HL-60 (cell line): ENCODE data around the gene IFT25.
"Not testable (repeated sequence)": the region's sequence is repeated elsewhere in the genome, so short reads cannot be mapped to it uniquely, and the experiment has no call there.

Experiments used
- DNase-seq, 2 experiments: peaks; one replicate each; pipeline ENCODE4 v3.0.0-alpha.2; 2010 to 2020; ENCODE audit warnings: low read depth in 1 of 2, low spot score in 1 of 2
- H3K27ac ChIP-seq: fragments of 250-450 bp; sonication (Bioruptor Pico); replicated peaks from 2 replicates; pipeline ENCODE4 v1.5.1; 2020; ENCODE audit warnings: mild to moderate bottlenecking, moderate library complexity
- H3K27me3 ChIP-seq: fragments of 250-450 bp; sonication (Bioruptor Pico); 2 replicates; pipeline ENCODE4 v1.5.1; 2021; ENCODE audit warnings: mild to moderate bottlenecking, moderate library complexity; ENCODE audit not compliant: insufficient read depth, poor library complexity, severe bottlenecking
- H3K4me3 ChIP-seq: replicated peaks from 2 replicates; pipeline ENCODE4 v1.5.1; 2011; ENCODE audit warnings: mild to moderate bottlenecking, control low read depth, low read length; ENCODE audit not compliant: insufficient read depth
- GABPA ChIP-seq: IDR thresholded peaks from 2 replicates; pipeline ENCODE4 v1.6.1; 2012; ENCODE audit warnings: low read depth
- POLR2AphosphoS5 ChIP-seq: IDR thresholded peaks from 2 replicates; pipeline ENCODE4 v1.6.1; 2012; ENCODE audit warnings: low read depth
- REST ChIP-seq: IDR thresholded peaks from 2 replicates; pipeline ENCODE4 v1.6.1; 2012; ENCODE audit warnings: low read depth; ENCODE audit not compliant: insufficient replicate concordance
- SPI1 ChIP-seq: IDR thresholded peaks from 2 replicates; pipeline ENCODE4 v1.6.1; 2012; ENCODE audit warnings: low read depth, mild to moderate bottlenecking, borderline replicate concordance
- TF ChIP-seq, protein P1 (sequence below): IDR thresholded peaks from one replicate; pipeline ENCODE4 v1.5.1; 2011; ENCODE audit warnings: low read length, control low read depth, inconsistent platforms; ENCODE audit not compliant: insufficient read depth

IFT25 gene

GRCh38 chr1:53971718-53972117 is 26.2 kb upstream of the IFT25 start:
- no peaks in the 10 kb centered on the region for H3K27me3 ChIP-seq
- H3K4me3 ChIP-seq, result no peak overlapping the region
- TF ChIP-seq REST, result no peak
- no peak for TF ChIP-seq POLR2AphosphoS5
- TF ChIP-seq, protein P1, sequence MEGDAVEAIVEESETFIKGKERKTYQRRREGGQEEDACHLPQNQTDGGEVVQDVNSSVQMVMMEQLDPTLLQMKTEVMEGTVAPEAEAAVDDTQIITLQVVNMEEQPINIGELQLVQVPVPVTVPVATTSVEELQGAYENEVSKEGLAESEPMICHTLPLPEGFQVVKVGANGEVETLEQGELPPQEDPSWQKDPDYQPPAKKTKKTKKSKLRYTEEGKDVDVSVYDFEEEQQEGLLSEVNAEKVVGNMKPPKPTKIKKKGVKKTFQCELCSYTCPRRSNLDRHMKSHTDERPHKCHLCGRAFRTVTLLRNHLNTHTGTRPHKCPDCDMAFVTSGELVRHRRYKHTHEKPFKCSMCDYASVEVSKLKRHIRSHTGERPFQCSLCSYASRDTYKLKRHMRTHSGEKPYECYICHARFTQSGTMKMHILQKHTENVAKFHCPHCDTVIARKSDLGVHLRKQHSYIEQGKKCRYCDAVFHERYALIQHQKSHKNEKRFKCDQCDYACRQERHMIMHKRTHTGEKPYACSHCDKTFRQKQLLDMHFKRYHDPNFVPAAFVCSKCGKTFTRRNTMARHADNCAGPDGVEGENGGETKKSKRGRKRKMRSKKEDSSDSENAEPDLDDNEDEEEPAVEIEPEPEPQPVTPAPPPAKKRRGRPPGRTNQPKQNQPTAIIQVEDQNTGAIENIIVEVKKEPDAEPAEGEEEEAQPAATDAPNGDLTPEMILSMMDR, result no peak
- no peak for TF ChIP-seq GABPA
- no peak for TF ChIP-seq SPI1
- no peak overlapping the region for H3K27ac ChIP-seq
- DNase-seq, result no peak

DNA sequence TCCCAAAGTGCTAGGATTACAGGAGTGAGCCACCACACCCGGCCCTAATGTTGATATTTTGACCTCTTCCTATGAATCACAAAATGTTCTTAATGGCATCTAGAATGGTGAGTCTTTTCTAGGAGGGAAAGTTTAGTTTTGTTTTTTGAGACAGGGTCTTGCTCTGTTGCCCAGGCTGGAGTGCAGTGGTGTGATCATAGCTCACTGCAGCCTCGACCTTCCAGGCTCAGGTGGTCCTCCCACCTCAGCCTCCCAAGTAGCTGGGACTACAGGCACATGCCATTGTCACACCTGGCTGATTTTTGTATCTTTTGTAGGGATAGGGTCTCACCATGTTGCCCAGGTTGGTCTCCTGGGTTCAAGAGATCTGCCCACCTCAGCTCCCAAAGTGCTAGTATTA is 23.8 kb upstream of the IFT25 start:
- not testable (repeated sequence) for H3K27me3 ChIP-seq, DNase-seq, H3K27ac ChIP-seq, H3K4me3 ChIP-seq

- Histone ChIP-seq H3K27me3 (no peaks in the 10 kb centered on the region), H3K27ac (no peak overlapping the region), H3K4me3 (no peak overlapping the region)
- TF ChIP-seq, protein P1, result no peak
- TF ChIP-seq REST (no peak), SPI1 (no peak), GABPA (no peak), POLR2AphosphoS5 (no peak)
- no peak for DNase-seq
These were observed 22.6 kb upstream of the IFT25 start for GRCh38 chr1:53968125-53968513.

GRCh38 chr1:53967409-53968124 is 22.1 kb upstream of the IFT25 start:
- DNase-seq, result no peak
- TF ChIP-seq POLR2AphosphoS5 (no peak), GABPA (no peak), SPI1 (no peak), REST (no peak)
- TF ChIP-seq, protein P1, result no peak
- Histone ChIP-seq H3K27ac (no peak overlapping the region), H3K27me3 (no peaks in the 10 kb centered on the region), H3K4me3 (no peak overlapping the region)
